Fibroblast of lung (primary cell): ENCODE data around the gene SORD. TPM values are rescaled to one million over a fixed set of nuclear protein-coding genes. Genes with fewer than 3 reads are reported as not detected.
A peak's percentile ranks its signal among the peaks of the same experiment; 100 is the strongest.

Experiments used
- DNase-seq, 2 donors: peaks; one replicate each; pipeline versions ENCODE4 v3.0.0 to v3.0.0-alpha.2; 2010; ENCODE audit warnings: low read depth in 2 of 2
- H2AFZ ChIP-seq: 2 replicates; pipeline ENCODE4 v1.5.1; 2012; ENCODE audit warnings: low read length, control low read depth, inconsistent platforms
- H3K27ac ChIP-seq: 2 replicates; pipeline ENCODE4 v1.5.1; 2011; ENCODE audit warnings: low read length, control low read depth; ENCODE audit not compliant: insufficient read depth
- H3K27me3 ChIP-seq: 2 replicates; pipeline ENCODE4 v1.5.1; 2011; ENCODE audit warnings: mild to moderate bottlenecking, low read length; ENCODE audit not compliant: control insufficient read depth, insufficient read depth
- H3K36me3 ChIP-seq: 2 replicates; pipeline ENCODE4 v1.5.1; 2011; ENCODE audit warnings: low read length; ENCODE audit not compliant: control insufficient read depth, insufficient read depth
- H3K4me1 ChIP-seq: 2 replicates; pipeline ENCODE4 v1.5.1; 2011; ENCODE audit warnings: low read length; ENCODE audit not compliant: control insufficient read depth, insufficient read depth; ENCODE audit errors: extremely low read depth
- H3K4me2 ChIP-seq: 2 replicates; pipeline ENCODE4 v1.5.1; 2011; ENCODE audit warnings: low read length, control low read depth; ENCODE audit not compliant: insufficient read depth; ENCODE audit errors: extremely low read depth
- H3K4me3 ChIP-seq, 4 experiments: fragments of 200-600 bp in 1 of 4; sonication (generic) in 1 of 4; replicated peaks in 1 of 4; 2 replicates each; pipeline ENCODE4 v1.5.1; 2011 to 2016; ENCODE audit warnings: low read length in 4 of 4, low read depth in 3 of 4, mild to moderate bottlenecking in 3 of 4, control low read depth in 2 of 4, inconsistent platforms in 1 of 4, mixed read lengths in 1 of 4; ENCODE audit not compliant: insufficient read depth in 1 of 4; ENCODE audit errors: control extremely low read depth in 1 of 4
- H3K79me2 ChIP-seq: 2 replicates; pipeline ENCODE4 v1.5.1; 2012; ENCODE audit warnings: mild to moderate bottlenecking, low read length, inconsistent platforms; ENCODE audit not compliant: control insufficient read depth, insufficient read depth
- H3K9ac ChIP-seq: 2 replicates; pipeline ENCODE4 v1.5.1; 2011; ENCODE audit warnings: mild to moderate bottlenecking, low read length, control low read depth; ENCODE audit not compliant: insufficient read depth
- H3K9me3 ChIP-seq: 2 replicates; pipeline ENCODE4 v1.5.1; 2012; ENCODE audit warnings: low read depth, low read length; ENCODE audit not compliant: control insufficient read depth, insufficient read depth
- H4K20me1 ChIP-seq: 2 replicates; pipeline ENCODE4 v1.5.1; 2011; ENCODE audit warnings: low read length; ENCODE audit not compliant: control insufficient read depth, insufficient read depth; ENCODE audit errors: extremely low read depth
- CTCF ChIP-seq, 2 donors: IDR thresholded peaks in 1 of 2; conservative IDR thresholded peaks in 1 of 2; 1 replicate in 1 of 2; 2 replicates in 1 of 2; pipeline ENCODE4 v1.5.1; 2011 to 2012; ENCODE audit warnings: low read length in 2 of 2, control low read depth in 1 of 2, inconsistent platforms in 1 of 2, low read depth in 1 of 2, mild to moderate bottlenecking in 1 of 2
- EZH2 ChIP-seq: IDR thresholded peaks from 2 replicates; pipeline ENCODE4 v1.5.1; 2012; ENCODE audit warnings: low read length, control low read depth, mild to moderate bottlenecking; ENCODE audit errors: missing control alignments
- polyA plus RNA-seq, 2 donors: library from polyadenylated mRNA; depleted of rRNA in 1 of 2; stranded (reverse) in 1 of 2; unstranded in 1 of 2; fragments of >200 nt; gene quantifications; 2 replicates each; pipeline ENCODE4 v1.2.1, GENCODE V29; 2011 to 2012; ENCODE audit warnings: missing spikeins in 1 of 2
- total RNA-seq: library from RNA; depleted of rRNA; stranded (reverse); fragments of >200 nt; gene quantifications from 2 replicates; pipeline ENCODE4 v1.2.1, GENCODE V29; 2014

The SORD gene
- total and polyA plus RNA-seq, 2 donors (not counting 1 experiment from before 2014, with no cell fraction given), result 8.9 to 13.0 TPM

DNA sequence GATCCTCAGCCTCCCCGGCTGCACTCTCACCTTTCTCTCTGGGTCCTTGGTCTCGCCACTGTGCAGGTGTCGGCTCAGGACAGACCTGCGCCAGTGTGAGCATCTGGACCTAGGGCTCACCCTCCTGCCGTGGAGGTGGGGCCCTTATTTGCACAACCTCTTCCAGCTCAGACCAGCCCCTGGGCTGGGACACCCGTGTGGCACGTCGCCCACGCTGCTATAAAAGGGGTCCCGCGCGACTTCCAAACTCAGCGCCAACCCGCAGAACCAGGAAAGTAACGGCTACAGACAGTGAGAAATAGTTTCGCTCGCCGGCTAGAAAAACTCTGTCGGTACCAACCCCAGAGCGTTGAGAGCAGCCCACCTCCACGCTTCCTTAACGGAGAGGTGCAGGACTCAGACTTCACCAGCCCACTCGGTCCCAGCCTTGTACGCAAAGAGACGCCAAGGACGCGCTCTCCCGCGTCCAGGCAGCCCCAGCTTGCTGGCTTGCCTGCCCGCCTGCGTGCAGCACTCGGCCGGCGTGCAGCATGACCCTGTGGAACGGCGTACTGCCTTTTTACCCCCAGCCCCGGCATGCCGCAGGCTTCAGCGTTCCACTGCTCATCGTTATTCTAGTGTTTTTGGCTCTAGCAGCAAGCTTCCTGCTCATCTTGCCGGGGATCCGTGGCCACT lies 91.2 kb downstream of the SORD start, which contains the start of the genes DUOX2 and DUOXA2:
Gene DUOX2, minus strand, starts transcription at position 97 of the 675 bp plus-strand sequence. CDS start 761 bp downstream, outside the sequence.
Gene DUOXA2, plus strand, starts transcription at position 251 of the 675 bp plus-strand sequence. Its CDS starts 280 bp downstream, at position 531.
- peaks cover 80% of the 10 kb centered on the region for H3K27me3 ChIP-seq
- H3K36me3 ChIP-seq, result no peaks in the 10 kb centered on the region
- TF ChIP-seq CTCF (conservative IDR thresholded peaks at IDR 0.05 in 1 of 2, IDR thresholded peaks at IDR 0.05 in 1 of 2; ENCODE audit: low read depth in 1 of 2, low read length in 2 of 2) (no peak), EZH2 (peak; percentile 27)
- no peak within 1 kb of the TSS for H2AFZ ChIP-seq
- no peaks in the 10 kb centered on the region for H3K9me3 ChIP-seq
- DNase-seq, result no peak
- H3K27ac ChIP-seq, result no peak within 1 kb of the TSS
- H3K4me3 ChIP-seq, result no peak within 1 kb of the TSS
- H3K4me1 ChIP-seq, result no peaks in the 10 kb centered on the region
- no peaks in the 10 kb centered on the region for H4K20me1 ChIP-seq
- no peak within 1 kb of the TSS for H3K9ac ChIP-seq
- H3K4me2 ChIP-seq, result no peak within 1 kb of the TSS
- H3K79me2 ChIP-seq, result no peaks in the 10 kb centered on the region

- no peaks in the 10 kb centered on the region for H3K9me3 ChIP-seq
- no peaks in the 10 kb centered on the region for H3K4me1 ChIP-seq
- no peak overlapping the region for H3K4me3 ChIP-seq
- H4K20me1 ChIP-seq, result no peaks in the 10 kb centered on the region
- peaks cover 76% of the 10 kb centered on the region for H3K27me3 ChIP-seq
- no peak for DNase-seq
- H3K36me3 ChIP-seq, result no peaks in the 10 kb centered on the region
- no peak overlapping the region for H2AFZ ChIP-seq
- H3K79me2 ChIP-seq, result no peaks in the 10 kb centered on the region
- no peak overlapping the region for H3K27ac ChIP-seq
- no peak overlapping the region for H3K4me2 ChIP-seq
- H3K9ac ChIP-seq, result no peak overlapping the region
- TF ChIP-seq EZH2, result no peak
- TF ChIP-seq CTCF (conservative IDR thresholded peaks at IDR 0.05 in 1 of 2, IDR thresholded peaks at IDR 0.05 in 1 of 2; ENCODE audit: low read depth in 1 of 2, low read length in 2 of 2), result no peak
Measured at GRCh38 chr15:45114751-45115085, 91.7 kb downstream of the SORD start.

DNA sequence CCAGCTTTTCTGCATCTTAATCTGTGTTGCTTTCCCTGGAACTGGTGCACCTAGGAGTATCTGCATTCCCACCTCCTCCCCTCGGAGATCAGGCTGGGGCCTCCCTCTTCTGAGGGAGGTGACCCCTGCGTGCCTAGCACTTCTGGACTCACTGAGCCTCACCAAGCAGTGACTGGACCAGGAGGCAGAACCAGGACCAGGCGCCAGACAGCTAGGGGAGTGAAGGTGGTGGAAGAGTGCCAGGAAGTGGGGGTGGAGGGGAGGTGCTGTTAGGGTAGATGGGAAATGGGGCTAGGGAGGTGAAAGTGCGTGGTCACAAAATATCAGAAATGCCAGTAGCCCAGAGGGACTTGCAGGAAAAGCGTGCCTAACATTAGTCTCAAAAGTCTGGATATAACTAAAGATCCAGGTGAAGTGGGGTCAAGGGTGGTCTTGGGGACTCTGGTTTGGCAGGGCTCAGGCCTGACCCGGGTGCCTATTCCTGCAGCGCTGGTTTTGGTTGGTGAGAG lies 92.4 kb downstream of the SORD start:
- H4K20me1 ChIP-seq, result no peaks in the 10 kb centered on the region
- no peak overlapping the region for H2AFZ ChIP-seq
- H3K27me3 ChIP-seq, result peaks cover 70% of the 10 kb centered on the region
- H3K27ac ChIP-seq, result no peak overlapping the region
- H3K9ac ChIP-seq, result no peak overlapping the region
- H3K4me2 ChIP-seq, result no peak overlapping the region
- DNase-seq, result no peak
- H3K79me2 ChIP-seq, result no peaks in the 10 kb centered on the region
- no peaks in the 10 kb centered on the region for H3K36me3 ChIP-seq
- no peak overlapping the region for H3K4me3 ChIP-seq
- no peak for TF ChIP-seq CTCF (conservative IDR thresholded peaks at IDR 0.05 in 1 of 2, IDR thresholded peaks at IDR 0.05 in 1 of 2; ENCODE audit: low read depth in 1 of 2, low read length in 2 of 2)
- no peak for TF ChIP-seq EZH2
- H3K4me1 ChIP-seq, result no peaks in the 10 kb centered on the region
- no peaks in the 10 kb centered on the region for H3K9me3 ChIP-seq
